ENCODE measurements around the gene MEI1. TPM values are rescaled to one million over a fixed set of nuclear protein-coding genes. Genes with fewer than 3 reads are reported as not detected.
A peak's percentile ranks its signal among the peaks of the same experiment; 100 is the strongest.

The MEI1 gene
- total RNA-seq, 1 experiment from 2014 or later, result 0.20 TPM

DNA sequence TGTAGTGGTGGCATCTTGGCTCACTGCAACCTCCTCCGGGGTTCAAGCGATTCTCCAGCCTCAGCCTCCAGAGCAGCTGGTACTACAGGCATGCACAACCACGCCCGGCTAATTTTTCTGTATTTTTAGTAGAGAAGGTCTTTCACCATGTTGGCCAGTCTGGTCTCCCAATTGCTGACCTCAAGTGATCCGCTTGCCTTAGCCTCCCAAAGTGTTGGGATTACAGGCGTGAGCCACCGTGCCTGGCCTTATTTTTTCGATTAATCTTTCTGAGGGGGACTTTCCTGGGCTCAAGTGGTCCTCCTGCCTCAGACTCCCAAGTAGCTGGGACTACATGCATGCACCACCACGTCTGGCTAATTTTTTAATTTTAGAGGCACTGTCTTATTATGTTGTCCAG is 16.3 kb upstream of the MEI1 start:
- Histone ChIP-seq H3K23me2 (ENCODE audit: insufficient read length, low read depth, low read length, poor library complexity, severe bottlenecking) (peaks cover 12% of the 10 kb centered on the region), H3K14ac (ENCODE audit: insufficient read depth, low read length) (no peak overlapping the region), H2BK12ac (ENCODE audit: insufficient read length, low read depth, low read length) (no peak overlapping the region), H4K5ac (ENCODE audit: insufficient read length, low read depth, low read length) (no peak overlapping the region), H3K4ac (ENCODE audit: low read depth, low read length) (no peak overlapping the region), H3K4me2 (ENCODE audit: insufficient read depth, insufficient read length, low read length) (peak overlapping the region; percentile 11), H4K91ac (ENCODE audit: insufficient read length, low read depth, low read length) (no peak overlapping the region), H4K8ac (replicated peaks; ENCODE audit: insufficient read length, low read depth, low read length) (no peak overlapping the region), H3K79me2 (ENCODE audit: insufficient read depth, low read length) (peaks cover 27% of the 10 kb centered on the region; the same call in 1 of the 2 replicates), H3K9me3 (ENCODE audit: control insufficient read depth, low read depth, low read length) (no peaks in the 10 kb centered on the region), H2BK20ac (ENCODE audit: low read depth, low read length, poor library complexity, severe bottlenecking) (no peak overlapping the region), H4K20me1 (ENCODE audit: control insufficient read depth, insufficient read depth, insufficient read length) (no peaks in the 10 kb centered on the region), H2AK5ac (ENCODE audit: insufficient read length, low read length) (no peak overlapping the region), H3K56ac (ENCODE audit: insufficient read length, low read depth, low read length) (no peak overlapping the region), H2BK120ac (ENCODE audit: low read depth, low read length, poor library complexity, severe bottlenecking) (no peak overlapping the region), H2BK15ac (ENCODE audit: low read depth, low read length) (no peak overlapping the region), H2BK5ac (ENCODE audit: insufficient read length, low read length) (no peak overlapping the region), H3K79me1 (ENCODE audit: insufficient read depth, low read depth, low read length, poor library complexity, severe bottlenecking) (no peaks in the 10 kb centered on the region), H3K27me3 (ENCODE audit: insufficient read depth, low read length) (no peaks in the 10 kb centered on the region), H3K27ac (ENCODE audit: insufficient read length, low read depth, low read length) (no peak overlapping the region), H3K23ac (ENCODE audit: insufficient read length, low read depth, low read length) (no peak overlapping the region), H3T11ph (ENCODE audit: low read length) (no peak overlapping the region), H3K4me1 (ENCODE audit: insufficient read depth, low read length) (no peaks in the 10 kb centered on the region), H3K18ac (ENCODE audit: insufficient read length, low read depth, low read length) (no peak overlapping the region), H2AFZ (ENCODE audit: low read length) (no peak overlapping the region), H3K9ac (ENCODE audit: extremely low read depth, insufficient read length, low read length) (peak overlapping the region; percentile 2)
- peak overlapping the region; percentile 97 to 99 for H3K4me3 Mint-ChIP-seq
- DNase-seq, result no peak
- H3K27ac Mint-ChIP-seq, result peak overlapping the region; percentile 15 to 99 (median 98); a peak in 5 of 7 replicates
- TF ChIP-seq, protein P1, sequence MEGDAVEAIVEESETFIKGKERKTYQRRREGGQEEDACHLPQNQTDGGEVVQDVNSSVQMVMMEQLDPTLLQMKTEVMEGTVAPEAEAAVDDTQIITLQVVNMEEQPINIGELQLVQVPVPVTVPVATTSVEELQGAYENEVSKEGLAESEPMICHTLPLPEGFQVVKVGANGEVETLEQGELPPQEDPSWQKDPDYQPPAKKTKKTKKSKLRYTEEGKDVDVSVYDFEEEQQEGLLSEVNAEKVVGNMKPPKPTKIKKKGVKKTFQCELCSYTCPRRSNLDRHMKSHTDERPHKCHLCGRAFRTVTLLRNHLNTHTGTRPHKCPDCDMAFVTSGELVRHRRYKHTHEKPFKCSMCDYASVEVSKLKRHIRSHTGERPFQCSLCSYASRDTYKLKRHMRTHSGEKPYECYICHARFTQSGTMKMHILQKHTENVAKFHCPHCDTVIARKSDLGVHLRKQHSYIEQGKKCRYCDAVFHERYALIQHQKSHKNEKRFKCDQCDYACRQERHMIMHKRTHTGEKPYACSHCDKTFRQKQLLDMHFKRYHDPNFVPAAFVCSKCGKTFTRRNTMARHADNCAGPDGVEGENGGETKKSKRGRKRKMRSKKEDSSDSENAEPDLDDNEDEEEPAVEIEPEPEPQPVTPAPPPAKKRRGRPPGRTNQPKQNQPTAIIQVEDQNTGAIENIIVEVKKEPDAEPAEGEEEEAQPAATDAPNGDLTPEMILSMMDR (conservative IDR thresholded peaks at IDR 0.05), result no peak
- WGBS (ENCODE audit: extremely low coverage, insufficient read length, low lambda C conversion rate), result no CpG with 5 or more reads among the region's 9 CpGs
- H3K4me1 Mint-ChIP-seq, result peaks cover 9% of the 10 kb centered on the region in 2 experiments
- H3K36me3 Mint-ChIP-seq (ENCODE audit: insufficient read depth in 1 of 3, low read depth in 3 of 3), result peaks cover 24 to 32% (median 25%) of the 10 kb centered on the region in 3 experiments; a peak in 6 of 7 replicates
- H3K9me3 Mint-ChIP-seq, result no peaks in the 10 kb centered on the region
- H3K27me3 Mint-ChIP-seq (ENCODE audit: low read depth), result no peaks in the 10 kb centered on the region

Measured in H9 (cell line).